Fibroblast of skin of abdomen (primary cell): ENCODE results near the gene CFDP1.

Experiments used
- DNase-seq: peaks from one replicate; pipeline ENCODE4 v3.0.0-alpha.2; 2013

CFDP1 gene

GRCh38 chr16:75317532-75317931 is 115.8 kb downstream of the CFDP1 start:
- DNase-seq, result no peak

- DNase-seq, result no peak
Observed at GRCh38 chr16:75317101-75317522, 116.2 kb downstream of the CFDP1 start.

DNA sequence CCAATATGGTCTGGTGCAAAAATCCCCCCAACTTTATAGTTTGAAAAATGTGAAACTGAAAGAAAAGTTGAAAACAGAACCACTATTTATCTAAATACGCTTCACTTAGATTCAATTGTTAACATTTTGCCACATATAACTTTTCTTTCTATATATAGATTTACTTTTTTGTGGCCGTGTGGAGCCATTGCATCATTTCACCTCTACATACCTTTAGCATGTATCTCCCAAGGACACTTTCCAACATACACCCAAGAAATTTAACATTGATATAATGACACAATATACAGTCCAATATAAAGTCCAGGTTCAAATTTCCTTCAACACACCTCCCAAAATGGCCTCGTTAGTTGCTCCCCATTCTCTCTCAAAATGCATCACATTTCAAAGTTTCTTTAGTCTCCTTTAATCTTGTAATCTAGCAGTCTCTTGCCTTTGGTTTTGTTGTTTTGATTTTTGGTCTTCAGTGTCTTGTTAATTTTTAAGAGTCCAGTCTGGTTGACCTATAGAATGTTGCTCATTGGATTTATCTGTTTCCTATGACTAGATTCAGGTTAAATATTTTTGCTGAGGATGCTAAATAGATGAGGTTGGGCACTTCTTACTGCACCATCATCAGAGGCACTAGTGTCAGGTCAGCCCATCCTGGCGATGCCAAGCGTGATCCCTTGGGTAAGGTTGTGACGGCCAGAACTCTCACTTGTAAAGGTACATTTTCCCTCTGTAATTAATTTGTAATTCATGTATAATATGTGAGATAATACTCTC is 117.6 kb downstream of the CFDP1 start:
- no peak for DNase-seq

DNA sequence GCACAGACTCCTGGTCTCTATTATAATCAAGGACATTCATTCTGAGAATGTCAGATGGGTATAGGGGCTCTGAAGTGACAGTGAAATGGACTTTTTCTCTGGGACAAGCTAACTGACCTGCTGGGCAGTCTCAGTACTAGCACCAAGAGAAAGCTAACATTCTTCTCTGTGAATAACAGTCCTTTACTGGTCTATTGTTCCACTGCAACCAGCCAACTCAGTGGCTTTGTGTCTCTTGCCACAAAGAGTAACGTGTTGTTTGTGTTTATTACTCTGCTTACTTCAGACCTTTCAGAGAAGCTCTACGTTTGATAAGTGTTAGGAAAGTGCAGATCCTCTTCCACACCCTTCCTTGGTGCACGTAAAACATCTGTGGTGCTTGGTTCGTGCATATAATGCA is 120.4 kb downstream of the CFDP1 start:
- DNase-seq, result no peak

GRCh38 chr16:75311383-75311938 is 121.8 kb downstream of the CFDP1 start:
- DNase-seq, result peak; percentile 59

DNA sequence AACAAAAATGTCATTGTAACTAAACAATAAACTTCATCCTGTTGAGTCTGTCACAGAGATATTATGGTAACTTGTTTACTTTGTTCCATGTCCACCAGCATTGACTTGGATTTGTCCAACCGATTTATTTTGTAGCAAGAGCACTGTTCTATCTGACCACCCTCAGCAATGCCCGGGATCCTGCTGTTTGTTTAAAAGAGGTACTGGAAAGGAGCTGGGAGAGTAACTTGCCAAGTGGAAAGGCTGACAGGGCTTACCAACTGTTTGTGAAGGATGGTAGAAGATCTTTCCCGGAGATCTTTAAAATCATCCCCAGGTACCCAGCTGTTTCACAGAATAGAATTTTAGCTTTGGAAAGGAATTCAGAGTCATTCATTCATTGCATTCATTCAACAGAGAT is 122.8 kb downstream of the CFDP1 start:
- no peak for DNase-seq

GRCh38 chr16:75309899-75310430 is 123.3 kb downstream of the CFDP1 start:
- no peak for DNase-seq

DNA sequence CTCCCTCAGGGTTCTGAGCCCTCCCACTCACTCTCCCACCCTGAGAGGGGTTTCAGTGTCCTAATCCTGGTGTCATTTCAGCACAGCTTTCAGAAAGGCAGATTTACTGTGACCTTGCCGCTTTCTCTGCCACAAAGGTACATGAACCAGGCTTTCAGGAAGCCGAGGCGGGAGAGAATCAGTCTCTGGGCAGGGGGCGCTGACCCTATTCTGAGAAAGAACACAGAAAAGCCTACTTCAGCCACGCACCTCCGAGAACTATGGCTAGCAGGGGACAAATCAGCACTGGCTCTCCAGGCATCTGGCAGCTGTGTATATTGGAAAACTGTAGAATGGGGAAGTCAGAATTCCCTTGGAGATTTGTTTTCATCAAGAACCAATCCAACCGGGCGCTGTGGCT is 124.1 kb downstream of the CFDP1 start:
- no peak for DNase-seq

- no peak for DNase-seq
Observed at GRCh38 chr16:75308011-75308410, 125.3 kb downstream of the CFDP1 start.

GRCh38 chr16:75307506-75307905 is 125.8 kb downstream of the CFDP1 start:
- no peak for DNase-seq

- no peak for DNase-seq
Observed at GRCh38 chr16:75306099-75306762, 127.1 kb downstream of the CFDP1 start.

DNA sequence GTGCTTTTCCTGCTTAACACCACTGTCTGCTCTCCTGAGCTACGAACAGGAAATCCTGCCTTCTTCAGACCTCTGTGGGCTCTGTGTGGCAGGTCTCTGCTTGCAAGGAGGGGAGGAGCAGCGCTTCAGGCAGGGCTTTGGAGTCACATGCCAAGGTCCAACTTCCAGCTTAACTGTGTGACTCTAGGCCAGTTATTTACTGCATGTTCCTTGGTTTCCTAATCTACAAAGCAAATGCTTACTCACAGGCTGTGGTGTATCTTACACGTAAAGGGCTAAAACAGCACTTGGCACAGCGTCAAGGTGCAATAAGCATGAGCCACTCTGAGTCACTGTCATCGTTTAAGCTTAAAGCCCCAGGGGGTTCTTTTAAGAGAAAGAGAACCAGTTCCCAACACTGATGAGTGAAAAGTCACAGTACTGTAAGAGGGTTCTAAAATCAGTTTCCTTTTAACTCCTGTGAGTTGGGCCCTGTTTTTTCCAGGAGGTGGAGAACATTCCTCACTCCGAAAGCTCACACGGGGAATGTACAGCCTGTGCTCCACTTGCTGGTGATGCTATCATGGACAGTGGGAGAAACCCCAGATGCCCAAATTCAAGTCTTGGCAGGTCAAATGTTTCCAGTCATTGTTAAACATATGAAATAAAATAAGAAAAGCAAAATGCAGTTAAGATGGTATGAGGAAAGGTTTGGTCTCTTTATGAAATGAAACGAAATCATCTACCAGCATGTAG is 127.8 kb downstream of the CFDP1 start:
- peak; percentile 99 for DNase-seq

DNA sequence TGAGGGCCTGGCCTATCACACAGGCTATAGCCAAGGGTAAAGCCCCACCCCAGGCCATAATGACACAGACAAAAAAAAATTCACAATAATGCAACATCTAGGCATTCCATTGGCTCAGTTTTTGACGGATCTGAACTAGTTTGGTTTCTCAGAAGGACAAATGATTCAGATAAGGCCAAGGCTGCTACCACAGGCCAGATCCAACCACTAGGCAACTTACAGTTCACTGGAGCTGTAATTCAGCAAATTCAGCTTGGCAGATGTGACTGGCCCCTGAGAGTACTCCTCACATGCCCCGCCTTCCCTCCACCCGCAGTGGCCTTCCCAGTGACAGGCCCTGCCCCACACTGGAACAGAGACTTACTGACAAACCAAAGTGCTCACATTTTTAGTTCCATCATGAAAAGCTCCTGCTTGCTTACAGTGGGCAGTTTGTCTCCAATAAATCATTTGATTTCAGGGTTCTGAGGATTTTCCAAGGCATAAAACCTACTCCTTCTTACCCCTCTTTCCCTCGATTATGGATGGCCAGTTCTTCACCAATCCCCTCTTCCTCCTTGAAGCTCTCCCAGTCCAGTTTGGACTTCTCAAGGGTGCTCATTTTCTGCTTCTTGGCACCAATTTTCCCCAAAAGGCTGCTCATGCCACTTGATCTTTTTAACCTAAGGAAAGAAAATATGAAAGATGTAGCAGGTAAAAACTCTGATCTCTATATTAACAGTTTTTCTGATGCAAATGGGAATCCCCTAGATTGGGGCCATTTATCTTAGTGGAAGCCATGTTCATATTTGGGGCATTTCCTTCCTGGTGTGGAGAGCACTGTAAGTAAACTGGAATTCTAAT is 128.6 kb downstream of the CFDP1 start:
- DNase-seq, result peak; percentile 71

DNA sequence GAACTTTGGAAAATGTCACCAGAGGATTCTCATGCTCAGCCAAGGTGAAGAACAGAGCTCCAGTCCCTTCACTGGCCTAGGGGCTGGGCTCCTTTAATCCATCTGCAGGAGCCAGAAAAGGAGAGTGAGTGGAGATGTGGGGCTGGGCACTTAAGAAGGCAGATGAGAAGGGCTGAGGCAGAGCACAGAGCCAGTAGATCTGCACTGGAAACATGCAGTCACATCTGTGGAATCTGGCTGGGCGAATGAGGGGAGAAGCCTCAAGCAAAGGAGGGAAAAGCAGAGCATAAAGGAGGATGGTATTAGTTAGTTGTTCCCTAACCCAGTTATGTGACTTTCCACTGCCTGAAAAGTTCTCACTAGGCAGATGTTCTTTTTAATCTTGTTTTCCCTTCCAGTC is 131.5 kb downstream of the CFDP1 start:
- DNase-seq, result no peak

- DNase-seq, result no peak
Observed at GRCh38 chr16:75298267-75298666, 135.0 kb downstream of the CFDP1 start.

DNA sequence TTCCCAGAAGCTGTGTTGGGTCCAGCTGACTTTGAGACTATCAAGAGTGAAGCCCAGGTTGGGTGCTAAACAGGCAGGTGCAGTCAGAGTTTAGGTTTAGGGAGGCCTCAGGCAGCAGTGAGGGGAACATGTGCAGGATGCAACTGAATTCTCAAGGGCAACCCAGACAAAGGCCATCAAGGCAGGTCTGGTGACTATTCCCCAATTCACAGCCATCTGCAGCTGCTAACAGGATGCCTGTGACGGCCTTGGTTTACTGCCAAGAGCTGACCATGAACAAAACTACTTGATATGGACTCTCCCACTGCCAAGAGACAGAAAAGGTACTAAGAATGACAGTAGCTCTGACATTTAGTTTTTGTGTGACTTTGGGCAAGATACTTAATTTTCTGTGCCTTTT is 136.7 kb downstream of the CFDP1 start:
- DNase-seq, result no peak

DNA sequence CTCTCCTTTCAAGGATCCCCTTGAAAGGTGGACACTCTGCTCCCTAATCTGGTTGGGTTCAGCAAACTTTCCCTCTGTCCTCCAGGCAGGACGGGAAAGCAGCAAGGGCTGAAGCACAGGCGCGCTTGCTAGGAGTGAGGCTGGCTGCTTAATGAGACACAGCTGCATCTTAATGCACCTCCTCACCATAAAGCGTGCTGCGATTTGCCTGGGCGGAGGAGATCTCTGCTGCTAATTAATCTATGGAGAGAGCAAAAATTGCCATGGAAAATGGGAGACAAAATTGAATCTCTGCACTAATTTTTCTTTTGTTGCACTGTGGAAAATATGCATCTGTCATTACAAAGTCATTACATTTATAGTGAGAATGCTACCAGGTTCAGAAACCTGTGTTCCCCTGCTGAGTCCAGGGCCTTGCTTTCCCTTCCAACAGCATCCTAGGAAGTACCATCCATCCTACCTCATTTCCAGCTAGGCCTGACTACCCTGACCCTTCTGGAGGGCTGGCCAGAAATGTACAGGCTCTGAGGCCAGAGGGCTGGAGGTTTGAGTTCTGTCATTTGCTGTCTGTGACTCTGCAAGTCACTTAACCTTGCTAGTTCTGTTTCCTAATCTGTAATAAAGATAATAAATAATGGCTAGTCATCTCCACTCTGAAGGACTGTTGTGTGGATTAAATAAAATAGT is 138.4 kb downstream of the CFDP1 start:
- DNase-seq, result peak; percentile 61

DNA sequence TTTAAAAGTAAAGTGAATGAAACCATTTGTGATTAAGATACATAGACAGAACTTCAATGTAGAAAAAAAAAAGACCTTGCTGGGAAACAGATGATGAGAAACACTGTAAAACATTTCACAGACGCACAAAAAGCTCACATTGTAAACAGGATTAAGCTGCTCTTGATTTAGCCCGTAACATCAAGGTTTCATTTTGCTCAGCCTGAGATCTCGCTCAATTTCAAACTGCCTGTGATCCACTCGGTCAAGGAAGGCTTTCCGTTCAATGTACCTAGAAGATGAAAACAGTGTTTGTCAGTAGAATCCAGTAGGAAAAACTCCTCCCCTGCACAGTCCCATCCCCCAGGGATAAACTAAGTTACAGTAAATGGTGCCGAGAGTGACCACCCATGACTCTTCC is 139.5 kb downstream of the CFDP1 start:
- no peak for DNase-seq

DNA sequence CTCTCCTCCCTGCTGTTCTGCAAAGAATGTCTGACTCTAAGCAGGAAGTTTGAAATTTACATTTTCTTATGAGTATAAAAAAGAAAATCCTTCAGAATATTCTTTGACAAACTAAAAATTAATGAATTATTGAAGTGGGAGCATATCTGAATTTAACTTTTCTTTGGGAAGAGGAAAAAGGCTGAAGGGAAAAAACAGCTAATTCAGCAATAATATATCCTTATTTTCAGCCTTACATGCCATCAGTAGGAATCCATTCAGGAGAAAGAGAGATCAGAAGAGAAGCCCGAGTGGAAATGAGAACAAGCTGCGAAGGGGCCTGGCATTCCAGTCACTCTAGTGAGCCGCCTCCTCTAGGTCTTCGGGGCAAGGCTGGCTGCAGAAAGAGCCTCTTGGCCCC is 140.1 kb downstream of the CFDP1 start:
- DNase-seq, result no peak

GRCh38 chr16:75292691-75293090 is 140.6 kb downstream of the CFDP1 start:
- DNase-seq, result no peak

DNA sequence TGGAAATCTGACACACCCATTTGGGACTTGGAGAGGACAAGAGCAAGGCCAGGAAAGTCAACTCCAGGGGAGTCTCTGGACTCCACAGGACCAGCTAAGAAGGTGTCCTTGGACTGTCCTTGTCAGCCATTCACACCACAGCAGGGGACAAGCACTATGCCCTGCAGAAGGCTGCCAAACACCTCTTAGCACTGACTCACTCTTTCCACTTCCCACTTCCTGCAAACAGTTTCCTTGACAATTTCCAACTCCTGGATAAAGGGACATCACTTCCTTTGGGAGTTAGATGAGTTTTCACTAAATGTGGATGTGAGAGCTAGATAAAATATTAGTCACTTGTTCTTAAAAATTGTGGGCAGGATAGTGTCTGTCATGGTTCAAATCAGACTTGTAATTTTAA is 144.1 kb downstream of the CFDP1 start:
- DNase-seq, result no peak
